Left ventricle myocardium inferior (tissue), 1 donor: Measurements from ENCODE around the gene TMPRSS11F. TPM values are rescaled to one million over a fixed set of nuclear protein-coding genes. Genes with fewer than 3 reads are reported as not detected.

Source experiments
- DNase-seq: peaks from one replicate; pipeline ENCODE4 v3.0.0-alpha.2; 2020
- H3K27ac ChIP-seq: fragments of 200-600 bp; replicated peaks from 2 replicates; pipeline ENCODE4 v1.8.0; 2021
- H3K27me3 ChIP-seq: fragments of 200-600 bp; 2 replicates; pipeline ENCODE4 v1.8.0; 2021; ENCODE audit warnings: low read depth
- H3K36me3 ChIP-seq: fragments of 200-600 bp; 2 replicates; pipeline ENCODE4 v1.8.0; 2021
- H3K4me1 ChIP-seq: fragments of 200-600 bp; 2 replicates; pipeline ENCODE4 v1.8.0; 2021
- H3K4me3 ChIP-seq: fragments of 200-600 bp; 2 replicates; pipeline ENCODE4 v1.8.0; 2021; ENCODE audit warnings: mild to moderate bottlenecking, moderate library complexity
- H3K9me3 ChIP-seq: fragments of 200-600 bp; replicated peaks from 2 replicates; pipeline ENCODE4 v1.8.0; 2021
- CTCF ChIP-seq: fragments of 200-600 bp; IDR thresholded peaks from 2 replicates; pipeline ENCODE4 v1.8.0; 2021; ENCODE audit warnings: antibody characterized with exemption, mild to moderate bottlenecking, borderline replicate concordance
- intact Hi-C: fragments of 100-400 bp; cut with micrococcal nuclease; formaldehyde crosslinking; loops from one replicate; pipeline ENCODE4 v1.11.0; 2022
- total RNA-seq: library from RNA; stranded (reverse); fragmentation: NEBNext Ultra II Directional; extraction: Animal tissue kit (Norgen Biotek cat#: 25700); gene quantifications from one replicate; pipeline ENCODE4 v1.2.1, GENCODE V29; 2021
- donor health status: DM: no; HTN: yes; CAD: no; lungs with severe emphysema.

TMPRSS11F gene
- total RNA-seq, 1 donor from 2014 or later = not detected

- Histone ChIP-seq H3K4me1 (no peaks in the 10 kb centered on the region), H3K27ac (no peak overlapping the region), H3K36me3 (no peaks in the 10 kb centered on the region), H3K27me3 (no peaks in the 10 kb centered on the region), H3K4me3 (no peak overlapping the region), H3K9me3 (peaks cover 4% of the 10 kb centered on the region)
- TF ChIP-seq CTCF = no peak
- no peak for DNase-seq
- intact Hi-C loops = no loop called here
Observed at GRCh38 chr4:68079928-68080327, 49.7 kb downstream of the TMPRSS11F start.

- DNase-seq = no peak
- Histone ChIP-seq H3K4me1 (no peaks in the 10 kb centered on the region), H3K9me3 (peaks cover 4% of the 10 kb centered on the region), H3K27me3 (no peaks in the 10 kb centered on the region), H3K27ac (no peak overlapping the region), H3K4me3 (no peak overlapping the region), H3K36me3 (no peaks in the 10 kb centered on the region)
- TF ChIP-seq CTCF = no peak
- intact Hi-C loops = no loop called here
Observed at GRCh38 chr4:68077737-68078136, 51.9 kb downstream of the TMPRSS11F start.

GRCh38 chr4:68077301-68077700 lies 52.4 kb downstream of the TMPRSS11F start:
- Histone ChIP-seq H3K36me3 (no peaks in the 10 kb centered on the region), H3K4me3 (no peak overlapping the region), H3K27me3 (no peaks in the 10 kb centered on the region), H3K27ac (no peak overlapping the region), H3K4me1 (no peaks in the 10 kb centered on the region), H3K9me3 (peaks cover 4% of the 10 kb centered on the region)
- TF ChIP-seq CTCF = no peak
- DNase-seq = no peak
- intact Hi-C loops = no loop called here

- H3K27me3 ChIP-seq = no peaks in the 10 kb centered on the region
- no peak overlapping the region for H3K27ac ChIP-seq
- H3K4me1 ChIP-seq = no peaks in the 10 kb centered on the region
- no peaks in the 10 kb centered on the region for H3K9me3 ChIP-seq
- no peak for DNase-seq
- no peaks in the 10 kb centered on the region for H3K36me3 ChIP-seq
- TF ChIP-seq CTCF = no peak
- no peak overlapping the region for H3K4me3 ChIP-seq
- intact Hi-C loops = no loop called here
Observed at GRCh38 chr4:68076194-68076593, 53.5 kb downstream of the TMPRSS11F start.

GRCh38 chr4:68074397-68074796 lies 55.3 kb downstream of the TMPRSS11F start:
- intact Hi-C loops = no loop called here
- Histone ChIP-seq H3K27me3 (no peaks in the 10 kb centered on the region), H3K4me3 (no peak overlapping the region), H3K27ac (no peak overlapping the region), H3K4me1 (no peaks in the 10 kb centered on the region), H3K9me3 (no peaks in the 10 kb centered on the region), H3K36me3 (no peaks in the 10 kb centered on the region)
- no peak for TF ChIP-seq CTCF
- DNase-seq = no peak

GRCh38 chr4:68070302-68070701 lies 59.4 kb downstream of the TMPRSS11F start:
- H3K4me1 ChIP-seq = no peaks in the 10 kb centered on the region
- TF ChIP-seq CTCF = no peak
- H3K9me3 ChIP-seq = no peaks in the 10 kb centered on the region
- H3K4me3 ChIP-seq = no peak overlapping the region
- no peak overlapping the region for H3K27ac ChIP-seq
- no peaks in the 10 kb centered on the region for H3K36me3 ChIP-seq
- no peaks in the 10 kb centered on the region for H3K27me3 ChIP-seq
- intact Hi-C loops = no loop called here
- no peak for DNase-seq
